ENCODE data around the gene DUOXA2.
"Not testable (repeated sequence)": the region's sequence is repeated elsewhere in the genome, so short reads cannot be mapped to it uniquely, and the experiment has no call there.

The DUOXA2 gene

DNA sequence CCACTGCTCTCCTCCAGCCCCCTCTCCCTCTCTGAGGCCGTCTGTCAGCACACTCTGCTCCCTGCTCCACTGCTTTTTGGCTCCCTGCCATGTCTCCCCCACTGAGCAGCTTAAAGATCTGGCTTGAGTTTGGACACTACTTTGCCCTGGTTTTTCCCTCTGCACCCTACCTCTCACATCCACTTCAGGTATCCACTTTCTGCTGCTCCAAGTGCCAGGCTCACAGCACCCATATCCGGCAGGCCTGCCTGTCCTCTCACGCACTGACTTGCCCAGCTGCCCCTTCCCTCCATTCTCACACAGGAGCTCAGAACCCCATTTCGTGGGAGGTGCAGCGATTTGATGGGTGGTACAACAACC lies 19.4 kb downstream of the DUOXA2 start:
- H3K36me3 Mint-ChIP-seq (ENCODE audit: low read depth), result no peaks in the 10 kb centered on the region
- no peaks in the 10 kb centered on the region for H3K9me3 Mint-ChIP-seq
- peaks cover 57% of the 10 kb centered on the region for H3K27me3 Mint-ChIP-seq
- peaks cover 10% of the 10 kb centered on the region for H3K4me1 Mint-ChIP-seq (ENCODE audit: low read depth)
- H3K4me3 Mint-ChIP-seq, result no peak overlapping the region
- H3K27ac Mint-ChIP-seq, result no peak overlapping the region

DNA sequence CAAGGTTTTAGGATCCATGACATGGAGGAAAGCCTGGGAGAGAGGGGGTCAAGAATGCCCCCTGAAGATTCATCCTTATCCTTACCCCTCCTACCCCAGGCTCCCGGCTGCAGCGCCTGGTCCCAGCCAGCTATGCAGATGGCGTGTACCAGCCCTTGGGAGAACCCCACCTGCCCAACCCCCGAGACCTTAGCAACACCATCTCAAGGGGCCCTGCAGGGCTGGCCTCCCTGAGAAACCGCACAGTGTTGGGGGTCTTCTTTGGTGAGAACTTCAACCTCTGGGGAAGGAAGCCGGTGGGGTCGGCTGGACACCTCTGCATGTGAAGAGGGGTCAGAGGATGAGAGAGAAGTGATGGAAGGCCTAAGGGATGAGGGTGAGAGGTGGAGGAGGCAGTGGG lies 19.9 kb downstream of the DUOXA2 start:
- Mint-ChIP-seq H3K4me1 (ENCODE audit: low read depth) (peaks cover 10% of the 10 kb centered on the region), H3K36me3 (ENCODE audit: low read depth) (no peaks in the 10 kb centered on the region), H3K4me3 (no peak overlapping the region), H3K9me3 (no peaks in the 10 kb centered on the region), H3K27ac (no peak overlapping the region), H3K27me3 (peaks cover 52% of the 10 kb centered on the region)

DNA sequence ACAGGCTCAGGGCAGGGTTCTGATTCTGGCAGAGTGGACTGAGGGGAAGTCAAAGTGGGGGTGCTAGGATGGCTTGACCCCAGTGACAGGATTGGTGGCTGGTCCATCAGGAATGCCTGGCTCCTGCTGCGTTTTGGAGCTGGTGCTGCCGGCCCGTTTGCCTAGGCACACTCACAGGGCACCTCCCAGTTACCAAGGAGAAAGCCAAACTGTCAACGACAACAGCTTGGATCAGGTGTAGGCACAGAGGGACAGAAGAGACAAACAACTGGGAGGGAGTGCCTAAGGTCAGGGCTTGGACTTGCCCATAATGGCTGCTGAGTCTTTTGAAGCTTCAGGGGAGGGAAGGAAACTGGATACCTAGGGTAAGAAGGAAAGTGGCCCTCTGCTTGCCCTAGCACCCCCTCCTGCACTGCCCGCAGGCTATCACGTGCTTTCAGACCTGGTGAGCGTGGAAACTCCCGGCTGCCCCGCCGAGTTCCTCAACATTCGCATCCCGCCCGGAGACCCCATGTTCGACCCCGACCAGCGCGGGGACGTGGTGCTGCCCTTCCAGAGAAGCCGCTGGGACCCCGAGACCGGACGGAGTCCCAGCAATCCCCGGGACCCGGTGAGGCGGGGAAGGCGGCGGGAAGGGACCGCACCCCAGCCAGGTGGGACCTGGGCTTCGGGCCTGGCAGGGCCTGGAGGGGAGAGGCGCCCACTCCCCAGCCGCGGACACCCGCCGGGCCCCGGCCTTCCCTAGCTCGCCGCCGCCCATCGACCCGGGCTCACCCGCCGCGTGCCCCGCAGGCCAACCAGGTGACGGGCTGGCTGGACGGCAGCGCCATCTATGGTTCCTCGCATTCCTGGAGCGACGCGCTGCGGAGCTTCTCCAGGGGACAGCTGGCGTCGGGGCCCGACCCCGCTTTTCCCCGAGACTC lies 20.8 kb downstream of the DUOXA2 start:
- H3K27me3 Mint-ChIP-seq, result peaks cover 52% of the 10 kb centered on the region
- peaks cover 10% of the 10 kb centered on the region for H3K4me1 Mint-ChIP-seq (ENCODE audit: low read depth)
- H3K9me3 Mint-ChIP-seq, result no peaks in the 10 kb centered on the region
- peak overlapping the region; percentile 35 for H3K4me3 Mint-ChIP-seq
- no peak overlapping the region for H3K27ac Mint-ChIP-seq
- no peaks in the 10 kb centered on the region for H3K36me3 Mint-ChIP-seq (ENCODE audit: low read depth)

DNA sequence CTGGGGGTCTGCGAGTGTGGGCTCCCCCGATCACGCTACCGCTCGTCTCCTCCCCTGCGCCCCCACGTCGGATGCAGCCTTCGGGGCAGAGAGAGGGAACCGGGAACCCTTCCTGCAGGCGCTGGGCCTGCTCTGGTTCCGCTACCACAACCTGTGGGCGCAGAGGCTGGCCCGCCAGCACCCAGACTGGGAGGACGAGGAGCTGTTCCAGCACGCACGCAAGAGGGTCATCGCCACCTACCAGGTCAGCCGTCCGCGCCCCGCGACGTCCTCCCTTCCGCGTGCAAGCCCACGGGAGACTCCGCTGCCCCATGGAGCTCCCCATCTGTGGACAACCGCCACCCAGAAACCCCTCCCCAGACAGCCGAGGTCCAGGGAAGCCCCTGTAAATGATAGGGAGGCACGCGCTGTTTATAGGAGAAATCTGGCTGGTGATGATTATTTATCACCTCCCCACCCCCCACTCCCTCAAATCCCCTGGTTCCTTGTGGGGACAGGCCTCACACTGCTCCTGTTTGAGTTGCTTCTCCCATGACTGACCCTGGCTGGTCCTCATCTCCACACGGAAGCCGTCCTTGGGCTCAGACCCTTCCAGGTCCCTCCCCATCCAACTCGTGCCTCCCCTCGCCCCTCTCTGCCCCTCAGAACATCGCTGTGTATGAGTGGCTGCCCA lies 21.7 kb downstream of the DUOXA2 start:
- Mint-ChIP-seq H3K27me3 (peaks cover 43% of the 10 kb centered on the region), H3K4me1 (ENCODE audit: low read depth) (peaks cover 10% of the 10 kb centered on the region)
- not testable (repeated sequence) for H3K9me3 Mint-ChIP-seq; H3K27ac Mint-ChIP-seq; H3K36me3 Mint-ChIP-seq (ENCODE audit: low read depth); H3K4me3 Mint-ChIP-seq

DNA sequence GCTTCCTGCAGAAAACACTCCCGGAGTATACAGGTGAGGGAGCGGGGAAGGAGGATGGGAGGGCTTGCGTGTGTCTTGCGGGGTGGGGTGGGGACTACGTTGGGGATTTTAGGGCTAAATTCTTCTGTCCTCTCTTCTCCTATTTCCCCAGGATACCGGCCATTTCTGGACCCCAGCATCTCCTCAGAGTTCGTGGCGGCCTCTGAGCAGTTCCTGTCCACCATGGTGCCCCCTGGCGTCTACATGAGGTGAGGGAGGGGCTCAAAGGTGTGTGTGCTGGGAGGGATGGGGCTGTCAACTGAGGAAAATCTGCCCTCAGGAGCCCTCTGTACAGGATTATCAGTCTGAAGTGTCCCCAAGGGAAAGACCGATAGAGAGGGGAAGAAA lies 22.2 kb downstream of the DUOXA2 start:
- no peaks in the 10 kb centered on the region for H3K36me3 Mint-ChIP-seq (ENCODE audit: low read depth)
- peaks cover 10% of the 10 kb centered on the region for H3K4me1 Mint-ChIP-seq (ENCODE audit: low read depth)
- H3K27ac Mint-ChIP-seq, result no peak overlapping the region
- H3K27me3 Mint-ChIP-seq, result peaks cover 37% of the 10 kb centered on the region
- H3K9me3 Mint-ChIP-seq, result no peaks in the 10 kb centered on the region
- no peak overlapping the region for H3K4me3 Mint-ChIP-seq

DNA sequence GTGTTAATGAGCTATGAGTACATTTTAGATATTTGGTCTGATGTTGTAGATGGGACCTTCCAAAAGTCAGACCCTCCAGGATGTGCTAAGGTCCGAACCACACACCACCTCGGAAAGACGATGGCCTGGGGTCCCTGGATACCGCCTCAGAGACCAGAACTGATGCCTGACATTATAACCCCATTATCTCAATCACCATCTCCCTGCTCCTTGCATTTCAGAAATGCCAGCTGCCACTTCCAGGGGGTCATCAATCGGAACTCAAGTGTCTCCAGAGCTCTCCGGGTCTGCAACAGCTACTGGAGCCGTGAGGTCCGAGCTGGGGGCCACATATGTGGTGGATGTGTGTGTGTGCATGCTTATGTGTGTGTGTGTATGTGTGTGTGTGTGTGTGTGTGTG lies 23.6 kb downstream of the DUOXA2 start:
- Mint-ChIP-seq H3K9me3 (no peaks in the 10 kb centered on the region), H3K27ac (no peak overlapping the region), H3K4me1 (ENCODE audit: low read depth) (peaks cover 10% of the 10 kb centered on the region), H3K27me3 (peaks cover 28% of the 10 kb centered on the region), H3K4me3 (no peak overlapping the region), H3K36me3 (ENCODE audit: low read depth) (no peaks in the 10 kb centered on the region)

DNA sequence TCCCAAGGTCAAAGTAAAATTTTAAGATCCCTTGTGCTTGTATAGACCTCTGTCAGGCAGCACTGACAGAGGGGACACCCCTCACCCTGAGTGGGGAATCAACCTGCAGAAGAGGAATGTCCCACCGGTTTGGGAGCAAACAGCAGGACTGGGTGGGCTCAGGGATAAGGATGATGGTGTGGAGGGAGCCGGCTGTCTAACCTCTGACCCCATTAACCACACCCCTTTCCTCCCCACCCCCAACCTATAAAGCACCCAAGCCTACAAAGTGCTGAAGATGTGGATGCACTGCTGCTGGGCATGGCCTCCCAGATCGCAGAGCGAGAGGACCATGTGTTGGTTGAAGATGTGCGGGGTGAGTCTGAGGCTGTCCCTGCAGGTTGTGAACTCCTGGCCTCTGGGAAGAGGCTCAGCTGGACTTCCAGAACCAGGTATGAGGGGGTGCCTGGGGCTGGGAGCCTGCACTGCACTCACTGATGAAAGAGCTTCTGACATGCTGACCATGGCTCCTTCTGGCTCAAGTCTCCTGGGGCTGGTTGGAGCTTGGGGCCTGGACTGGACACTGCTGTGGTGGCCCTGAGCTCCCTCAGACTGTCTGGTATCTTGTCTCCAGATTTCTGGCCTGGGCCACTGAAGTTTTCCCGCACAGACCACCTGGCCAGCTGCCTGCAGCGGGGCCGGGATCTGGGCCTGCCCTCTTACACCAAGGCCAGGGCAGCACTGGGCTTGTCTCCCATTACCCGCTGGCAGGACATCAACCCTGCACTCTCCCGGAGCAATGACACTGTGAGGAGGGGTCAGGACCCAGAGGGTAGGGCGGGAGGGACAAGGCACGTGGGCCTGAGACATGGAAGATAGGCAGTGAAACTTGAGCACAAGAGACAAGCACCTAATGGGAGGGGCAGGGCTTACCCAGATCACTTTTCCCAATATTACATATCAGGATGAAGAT lies 25.0 kb downstream of the DUOXA2 start:
- H3K27me3 Mint-ChIP-seq, result peaks cover 16% of the 10 kb centered on the region
- H3K36me3 Mint-ChIP-seq (ENCODE audit: low read depth), result no peaks in the 10 kb centered on the region

DNA sequence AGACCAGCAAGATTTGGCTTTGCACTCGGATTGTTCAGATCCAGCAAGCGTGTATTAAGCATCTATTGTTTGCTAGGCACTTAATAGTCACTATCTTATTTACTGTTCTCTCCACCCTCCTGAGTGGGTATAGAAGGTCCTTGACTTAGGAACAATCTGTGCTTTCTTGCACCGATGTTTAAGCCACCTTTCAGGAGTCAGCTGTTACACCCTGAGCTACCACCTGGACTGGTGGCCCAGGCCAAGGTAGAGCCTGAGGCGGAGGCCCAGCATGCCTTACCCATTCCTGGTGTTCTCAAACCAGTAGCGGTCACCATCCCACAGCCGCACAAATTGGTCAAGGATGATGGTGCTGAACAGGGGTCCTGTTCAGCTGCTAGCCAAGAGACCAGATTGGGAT lies 25.6 kb downstream of the DUOXA2 start:
- Mint-ChIP-seq H3K9me3 (no peaks in the 10 kb centered on the region), H3K36me3 (ENCODE audit: low read depth) (no peaks in the 10 kb centered on the region)

More for the DNA sequence above, 25.0 kb downstream of the DUOXA2 start:
- Mint-ChIP-seq H3K4me3 (no peak overlapping the region), H3K9me3 (no peaks in the 10 kb centered on the region), H3K4me1 (ENCODE audit: low read depth) (peaks cover 10% of the 10 kb centered on the region), H3K27ac (no peak overlapping the region)

DNA sequence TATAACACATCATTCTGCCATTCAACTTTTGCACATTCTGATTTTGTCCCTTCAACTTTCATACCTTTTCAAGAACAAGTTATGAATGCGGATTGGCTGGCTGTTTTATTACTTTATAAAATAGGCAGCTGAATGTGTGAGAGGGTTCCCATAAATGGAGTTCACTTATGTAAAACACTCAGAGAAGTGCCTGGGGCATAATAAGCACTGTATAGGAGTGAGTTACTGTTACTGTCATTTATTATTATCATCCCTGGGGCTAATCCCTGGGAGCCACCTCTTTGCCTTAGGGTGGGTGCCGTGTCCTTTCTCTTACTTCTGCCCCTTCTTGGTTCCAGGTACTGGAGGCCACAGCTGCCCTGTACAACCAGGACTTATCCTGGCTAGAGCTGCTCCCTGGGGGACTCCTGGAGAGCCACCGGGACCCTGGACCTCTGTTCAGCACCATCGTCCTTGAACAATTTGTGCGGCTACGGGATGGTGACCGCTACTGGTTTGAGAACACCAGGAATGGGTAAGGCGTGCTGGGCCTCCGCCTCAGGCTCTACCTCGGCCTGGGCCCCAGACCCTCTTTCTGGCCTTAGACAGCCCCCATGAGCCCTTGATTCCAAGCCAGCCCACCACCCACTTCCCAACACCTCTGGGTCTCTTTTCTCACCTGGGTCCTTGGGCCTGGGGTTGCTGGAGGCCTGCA lies 26.6 kb downstream of the DUOXA2 start:
- H3K36me3 Mint-ChIP-seq (ENCODE audit: low read depth), result no peaks in the 10 kb centered on the region
- H3K27me3 Mint-ChIP-seq, result peaks cover 6% of the 10 kb centered on the region
- no peak overlapping the region for H3K4me3 Mint-ChIP-seq
- no peak overlapping the region for H3K27ac Mint-ChIP-seq
- peaks cover 5% of the 10 kb centered on the region for H3K4me1 Mint-ChIP-seq (ENCODE audit: low read depth)
- no peaks in the 10 kb centered on the region for H3K9me3 Mint-ChIP-seq

More for the DNA sequence above, 25.6 kb downstream of the DUOXA2 start:
- Mint-ChIP-seq H3K27ac (no peak overlapping the region), H3K27me3 (peaks cover 9% of the 10 kb centered on the region), H3K4me3 (no peak overlapping the region), H3K4me1 (ENCODE audit: low read depth) (peaks cover 7% of the 10 kb centered on the region)

DNA sequence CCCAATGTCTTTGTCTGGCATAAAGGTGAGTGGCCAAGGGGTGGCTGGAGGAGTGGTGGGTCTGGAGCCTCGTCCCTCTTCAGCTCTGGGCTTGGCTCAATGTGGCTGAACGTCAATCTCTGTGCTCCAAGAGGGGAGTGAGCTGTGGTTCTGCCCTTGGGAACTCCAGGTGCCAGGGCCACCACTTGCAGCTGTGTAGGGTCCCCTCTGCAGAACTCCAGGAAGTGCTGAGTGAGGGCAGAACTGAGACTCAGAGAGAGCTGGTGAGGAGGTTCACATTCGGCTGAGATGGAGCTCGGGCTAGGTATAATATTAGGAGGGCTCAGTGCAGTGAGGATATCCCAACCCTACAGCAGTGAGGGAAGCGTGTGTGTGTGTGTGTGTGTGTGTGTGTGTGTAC lies 27.3 kb downstream of the DUOXA2 start:
- H3K36me3 Mint-ChIP-seq (ENCODE audit: low read depth), result no peaks in the 10 kb centered on the region
- H3K4me3 Mint-ChIP-seq, result no peak overlapping the region
- H3K27ac Mint-ChIP-seq, result no peak overlapping the region
- H3K9me3 Mint-ChIP-seq, result no peaks in the 10 kb centered on the region
- H3K27me3 Mint-ChIP-seq, result peaks cover 2% of the 10 kb centered on the region
- H3K4me1 Mint-ChIP-seq (ENCODE audit: low read depth), result peaks cover under 1% of the 10 kb centered on the region

DNA sequence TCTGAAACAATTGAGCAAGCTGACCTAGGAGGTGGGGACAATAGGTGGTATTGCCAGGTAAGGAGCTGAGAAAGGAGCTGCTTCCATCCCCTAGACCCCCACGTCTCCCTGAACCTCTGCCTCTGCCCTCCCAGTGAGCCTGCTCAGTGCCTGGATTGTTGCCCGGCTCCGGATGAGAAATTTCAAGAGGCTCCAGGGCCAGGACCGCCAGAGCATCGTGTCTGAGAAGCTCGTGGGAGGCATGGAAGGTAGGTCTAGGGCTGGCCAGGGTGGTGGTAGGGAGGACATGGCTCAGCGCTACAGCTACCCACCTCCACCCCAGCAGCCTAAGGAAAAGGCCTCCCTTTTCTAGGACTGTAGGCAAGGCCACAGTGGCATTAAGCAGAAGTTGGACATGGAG lies 28.9 kb downstream of the DUOXA2 start:
- H3K36me3 Mint-ChIP-seq (ENCODE audit: low read depth), result no peaks in the 10 kb centered on the region
- no peak overlapping the region for H3K27ac Mint-ChIP-seq
- no peaks in the 10 kb centered on the region for H3K27me3 Mint-ChIP-seq
- H3K9me3 Mint-ChIP-seq, result no peaks in the 10 kb centered on the region
- H3K4me3 Mint-ChIP-seq, result no peak overlapping the region
- H3K4me1 Mint-ChIP-seq (ENCODE audit: low read depth), result no peaks in the 10 kb centered on the region

DNA sequence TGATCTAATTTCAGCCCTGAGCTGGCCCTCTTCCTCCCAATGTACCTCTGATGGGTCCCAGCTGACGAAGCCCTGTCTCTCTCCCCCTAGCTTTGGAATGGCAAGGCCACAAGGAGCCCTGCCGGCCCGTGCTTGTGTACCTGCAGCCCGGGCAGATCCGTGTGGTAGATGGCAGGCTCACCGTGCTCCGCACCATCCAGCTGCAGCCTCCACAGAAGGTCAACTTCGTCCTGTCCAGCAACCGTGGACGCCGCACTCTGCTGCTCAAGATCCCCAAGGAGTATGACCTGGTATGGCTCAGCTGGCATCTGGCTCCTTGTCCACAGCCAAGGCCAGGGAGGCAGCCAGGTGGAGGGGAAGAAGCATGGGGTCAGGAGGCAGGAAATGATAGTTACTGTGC lies 29.8 kb downstream of the DUOXA2 start:
- Mint-ChIP-seq H3K4me1 (ENCODE audit: low read depth) (no peaks in the 10 kb centered on the region), H3K9me3 (no peaks in the 10 kb centered on the region), H3K4me3 (no peak overlapping the region), H3K36me3 (ENCODE audit: low read depth) (no peaks in the 10 kb centered on the region), H3K27ac (no peak overlapping the region), H3K27me3 (no peaks in the 10 kb centered on the region)

DNA sequence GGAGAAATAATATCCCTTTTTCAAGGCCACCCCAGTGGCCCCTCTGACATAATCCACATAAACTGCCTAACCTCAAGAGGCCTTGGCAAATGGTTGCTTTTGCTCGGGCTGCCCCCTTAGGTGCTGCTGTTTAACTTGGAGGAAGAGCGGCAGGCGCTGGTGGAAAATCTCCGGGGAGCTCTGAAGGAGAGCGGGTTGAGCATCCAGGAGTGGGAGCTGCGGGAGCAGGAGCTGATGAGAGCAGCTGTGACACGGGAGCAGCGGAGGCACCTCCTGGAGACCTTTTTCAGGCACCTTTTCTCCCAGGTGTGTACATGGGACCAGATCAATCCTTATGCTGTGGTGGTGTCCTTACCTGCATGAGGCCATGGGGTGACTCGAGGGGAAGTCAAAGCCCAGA lies 30.6 kb downstream of the DUOXA2 start:
- Mint-ChIP-seq H3K9me3 (no peaks in the 10 kb centered on the region), H3K4me1 (ENCODE audit: low read depth) (no peaks in the 10 kb centered on the region), H3K27ac (no peak overlapping the region), H3K4me3 (no peak overlapping the region), H3K27me3 (no peaks in the 10 kb centered on the region), H3K36me3 (ENCODE audit: low read depth) (no peaks in the 10 kb centered on the region)

DNA sequence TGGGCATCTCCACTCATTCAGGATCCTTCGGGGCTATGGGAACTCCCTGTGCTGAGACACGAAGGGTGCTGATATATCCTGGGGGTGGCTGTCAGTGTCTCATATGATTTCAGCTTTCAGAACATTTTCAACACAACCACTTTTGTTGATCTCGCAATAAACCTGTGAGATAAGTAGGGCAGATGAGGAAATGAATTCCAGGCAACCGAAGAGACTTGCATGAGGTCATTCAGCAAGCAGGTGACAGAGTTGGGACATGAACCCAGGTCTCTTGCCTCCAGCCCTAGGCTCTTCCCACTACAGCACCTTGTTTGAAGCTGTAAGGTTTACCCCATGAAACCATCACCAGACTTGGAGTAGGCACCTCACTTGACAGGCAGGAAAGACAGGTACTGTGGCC lies 32.3 kb downstream of the DUOXA2 start:
- H3K9me3 Mint-ChIP-seq, result no peaks in the 10 kb centered on the region
- H3K4me1 Mint-ChIP-seq (ENCODE audit: low read depth), result no peaks in the 10 kb centered on the region
- peaks cover 3% of the 10 kb centered on the region for H3K36me3 Mint-ChIP-seq (ENCODE audit: low read depth)
- no peak overlapping the region for H3K27ac Mint-ChIP-seq
- no peaks in the 10 kb centered on the region for H3K27me3 Mint-ChIP-seq
- H3K4me3 Mint-ChIP-seq, result no peak overlapping the region
